Measurements from ENCODE around the gene MLPH.

MLPH gene

DNA sequence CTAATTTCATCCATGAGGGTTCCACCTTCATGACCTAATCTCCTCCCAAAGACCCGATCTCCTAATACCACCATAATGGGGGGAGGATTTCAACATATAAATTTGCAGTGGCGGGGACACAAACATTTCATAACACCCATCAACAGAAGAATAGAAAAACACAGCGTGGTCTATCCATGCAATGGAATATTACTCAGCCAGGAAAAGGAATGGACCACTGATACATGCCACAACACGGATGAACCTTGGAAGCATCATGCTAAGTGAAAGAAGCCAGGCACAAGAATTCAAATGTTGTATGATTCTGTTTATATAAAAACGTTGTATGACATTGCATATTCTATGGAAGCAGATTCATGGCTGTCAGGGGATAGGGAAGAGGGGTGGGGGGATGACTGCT, 82.0 kb downstream of the MLPH start:
- H3K9me2 ChIP-seq (replicated peaks; ENCODE audit: low read depth, low read length) = no peaks in the 10 kb centered on the region
- H3K79me2 ChIP-seq (ENCODE audit: insufficient read depth, low read length) = no peaks in the 10 kb centered on the region
- H3K9ac ChIP-seq (ENCODE audit: low read depth, low read length, poor library complexity, severe bottlenecking) = no peak overlapping the region
- H3K27me3 ChIP-seq (ENCODE audit: insufficient read depth, low read length, poor library complexity, severe bottlenecking) = no peaks in the 10 kb centered on the region
- TF ChIP-seq, protein P1, sequence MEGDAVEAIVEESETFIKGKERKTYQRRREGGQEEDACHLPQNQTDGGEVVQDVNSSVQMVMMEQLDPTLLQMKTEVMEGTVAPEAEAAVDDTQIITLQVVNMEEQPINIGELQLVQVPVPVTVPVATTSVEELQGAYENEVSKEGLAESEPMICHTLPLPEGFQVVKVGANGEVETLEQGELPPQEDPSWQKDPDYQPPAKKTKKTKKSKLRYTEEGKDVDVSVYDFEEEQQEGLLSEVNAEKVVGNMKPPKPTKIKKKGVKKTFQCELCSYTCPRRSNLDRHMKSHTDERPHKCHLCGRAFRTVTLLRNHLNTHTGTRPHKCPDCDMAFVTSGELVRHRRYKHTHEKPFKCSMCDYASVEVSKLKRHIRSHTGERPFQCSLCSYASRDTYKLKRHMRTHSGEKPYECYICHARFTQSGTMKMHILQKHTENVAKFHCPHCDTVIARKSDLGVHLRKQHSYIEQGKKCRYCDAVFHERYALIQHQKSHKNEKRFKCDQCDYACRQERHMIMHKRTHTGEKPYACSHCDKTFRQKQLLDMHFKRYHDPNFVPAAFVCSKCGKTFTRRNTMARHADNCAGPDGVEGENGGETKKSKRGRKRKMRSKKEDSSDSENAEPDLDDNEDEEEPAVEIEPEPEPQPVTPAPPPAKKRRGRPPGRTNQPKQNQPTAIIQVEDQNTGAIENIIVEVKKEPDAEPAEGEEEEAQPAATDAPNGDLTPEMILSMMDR (conservative IDR thresholded peaks at IDR 0.05; ENCODE audit: low read length) = no peak
- TF ChIP-seq EZH2phosphoT487 (IDR thresholded peaks at IDR 0.05; ENCODE audit: borderline replicate concordance) = no peak
- H3F3A ChIP-seq (ENCODE audit: low read depth) = no peaks in the 10 kb centered on the region
- H3K4me1 ChIP-seq (ENCODE audit: insufficient read depth, low read length, poor library complexity, severe bottlenecking) = no peaks in the 10 kb centered on the region
- H3K4me2 ChIP-seq (ENCODE audit: low read depth, low read length, poor library complexity, severe bottlenecking) = no peak overlapping the region
- no peaks in the 10 kb centered on the region for H3K36me3 ChIP-seq (ENCODE audit: insufficient read depth, low read length)
- no peaks in the 10 kb centered on the region for H4K20me1 ChIP-seq (ENCODE audit: insufficient read depth, low read length, poor library complexity, severe bottlenecking)
- H3K9me3 ChIP-seq (ENCODE audit: insufficient read depth, low read depth, low read length) = no peaks in the 10 kb centered on the region
- no peak overlapping the region for H2AFZ ChIP-seq (ENCODE audit: low read length)
- H3K4me3 ChIP-seq (ENCODE audit: low read length, poor library complexity, severe bottlenecking) = no peak overlapping the region

DNA sequence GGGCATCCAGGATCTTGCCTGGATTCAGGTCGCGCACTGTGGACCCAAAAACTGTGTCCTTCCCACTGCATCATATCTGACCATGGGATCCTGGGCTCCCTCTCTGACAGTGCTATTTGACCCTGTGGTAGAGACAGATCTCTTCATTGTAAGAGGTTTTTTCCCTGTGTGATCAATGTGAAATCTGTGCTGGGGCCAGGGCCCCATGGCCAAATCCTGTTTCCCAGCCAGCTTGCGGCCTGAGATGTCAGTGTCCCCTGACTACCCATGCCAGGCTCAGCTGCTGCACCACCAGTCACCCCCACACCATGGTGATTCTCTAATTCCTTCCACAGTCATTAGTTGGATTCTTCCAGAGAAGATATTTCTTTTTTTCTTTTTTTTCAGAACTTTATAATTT, 82.8 kb downstream of the MLPH start:
- no peak overlapping the region for H3K4me3 ChIP-seq (ENCODE audit: low read length, poor library complexity, severe bottlenecking)
- TF ChIP-seq, protein P1 (conservative IDR thresholded peaks at IDR 0.05; ENCODE audit: low read length) = no peak
- TF ChIP-seq EZH2phosphoT487 (IDR thresholded peaks at IDR 0.05; ENCODE audit: borderline replicate concordance) = no peak
- H4K20me1 ChIP-seq (ENCODE audit: insufficient read depth, low read length, poor library complexity, severe bottlenecking) = no peaks in the 10 kb centered on the region
- no peaks in the 10 kb centered on the region for H3K9me3 ChIP-seq (ENCODE audit: insufficient read depth, low read depth, low read length)
- no peaks in the 10 kb centered on the region for H3F3A ChIP-seq (ENCODE audit: low read depth)
- H3K4me1 ChIP-seq (ENCODE audit: insufficient read depth, low read length, poor library complexity, severe bottlenecking) = no peaks in the 10 kb centered on the region
- H3K9me2 ChIP-seq (replicated peaks; ENCODE audit: low read depth, low read length) = no peaks in the 10 kb centered on the region
- no peak overlapping the region for H3K9ac ChIP-seq (ENCODE audit: low read depth, low read length, poor library complexity, severe bottlenecking)
- H3K4me2 ChIP-seq (ENCODE audit: low read depth, low read length, poor library complexity, severe bottlenecking) = no peak overlapping the region
- no peaks in the 10 kb centered on the region for H3K27me3 ChIP-seq (ENCODE audit: insufficient read depth, low read length, poor library complexity, severe bottlenecking)
- no peak overlapping the region for H2AFZ ChIP-seq (ENCODE audit: low read length)
- H3K79me2 ChIP-seq (ENCODE audit: insufficient read depth, low read length) = no peaks in the 10 kb centered on the region
- H3K36me3 ChIP-seq (ENCODE audit: insufficient read depth, low read length) = no peaks in the 10 kb centered on the region

DNA sequence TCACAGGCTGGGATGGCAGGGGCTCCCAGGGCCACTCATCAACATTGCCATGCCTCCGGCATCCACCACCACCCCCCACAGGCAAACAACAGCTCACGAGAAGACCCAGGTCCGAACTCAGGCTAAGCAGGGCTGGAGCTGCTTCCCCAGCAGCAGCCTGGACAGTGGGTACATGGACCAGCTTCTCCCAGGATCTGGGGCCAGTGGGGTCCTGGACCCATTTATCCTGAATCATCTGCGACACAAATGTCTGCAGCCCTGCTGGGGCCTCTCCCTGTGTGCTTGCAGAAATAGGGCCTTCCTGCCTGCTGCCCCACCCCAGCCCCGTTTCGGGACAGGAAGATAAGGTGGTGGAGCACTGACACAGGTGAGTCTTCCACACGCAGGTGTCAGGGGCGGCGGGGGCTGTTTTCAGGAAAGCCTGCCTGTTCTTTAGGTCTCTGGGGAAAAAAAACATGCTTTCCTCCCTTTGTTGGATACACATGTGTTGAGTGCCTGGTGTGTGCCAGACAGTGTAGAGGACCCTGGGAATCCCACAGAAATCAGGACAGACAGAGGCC, 83.8 kb downstream of the MLPH start:
- H3K9me2 ChIP-seq (replicated peaks; ENCODE audit: low read depth, low read length) = no peaks in the 10 kb centered on the region
- TF ChIP-seq EZH2phosphoT487 (IDR thresholded peaks at IDR 0.05; ENCODE audit: borderline replicate concordance) = no peak
- TF ChIP-seq, protein P1 (conservative IDR thresholded peaks at IDR 0.05; ENCODE audit: low read length) = no peak
- H3K27me3 ChIP-seq (ENCODE audit: insufficient read depth, low read length, poor library complexity, severe bottlenecking) = no peaks in the 10 kb centered on the region
- H3K4me3 ChIP-seq (ENCODE audit: low read length, poor library complexity, severe bottlenecking) = no peak overlapping the region
- H3K36me3 ChIP-seq (ENCODE audit: insufficient read depth, low read length) = no peaks in the 10 kb centered on the region
- no peaks in the 10 kb centered on the region for H3K9me3 ChIP-seq (ENCODE audit: insufficient read depth, low read depth, low read length)
- H3K79me2 ChIP-seq (ENCODE audit: insufficient read depth, low read length) = no peaks in the 10 kb centered on the region
- H3F3A ChIP-seq (ENCODE audit: low read depth) = no peaks in the 10 kb centered on the region
- H4K20me1 ChIP-seq (ENCODE audit: insufficient read depth, low read length, poor library complexity, severe bottlenecking) = no peaks in the 10 kb centered on the region
- H2AFZ ChIP-seq (ENCODE audit: low read length) = no peak overlapping the region
- no peak overlapping the region for H3K9ac ChIP-seq (ENCODE audit: low read depth, low read length, poor library complexity, severe bottlenecking)
- H3K4me1 ChIP-seq (ENCODE audit: insufficient read depth, low read length, poor library complexity, severe bottlenecking) = no peaks in the 10 kb centered on the region
- no peak overlapping the region for H3K4me2 ChIP-seq (ENCODE audit: low read depth, low read length, poor library complexity, severe bottlenecking)
